Activated effector memory CD4-positive, alpha-beta T cell treated with Interleukin-2 at 50 U/mL for 16 hours (primary cell): Measurements from ENCODE around the gene DAPK3.
"Not testable (repeated sequence)": the region's sequence is repeated elsewhere in the genome, so short reads cannot be mapped to it uniquely, and the experiment has no call there.

Experiments
- DNase-seq: peaks from one replicate; pipeline ENCODE4 v3.0.0-alpha.2; 2020

DAPK3 gene

DNA sequence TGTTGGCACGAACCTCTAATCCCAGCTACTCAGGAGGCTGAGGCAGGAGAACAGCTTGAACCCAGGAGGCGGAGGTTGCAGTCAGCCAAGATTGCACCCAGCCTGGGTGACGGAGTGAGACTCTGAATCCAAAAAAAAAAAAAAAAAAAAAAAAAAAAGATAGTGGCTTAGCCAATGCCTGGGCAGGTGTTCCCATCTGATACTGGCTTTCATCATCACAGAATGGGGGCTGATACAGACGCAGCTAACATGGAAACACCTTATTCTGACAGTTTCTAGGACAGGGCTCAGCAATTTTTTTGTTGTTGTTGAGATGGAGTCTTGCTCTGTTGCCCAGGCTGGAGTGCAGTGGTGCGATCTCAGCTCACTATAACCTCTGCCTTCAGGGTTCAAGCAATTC, 29.9 kb upstream of the DAPK3 start:
- not testable (repeated sequence) for DNase-seq

DNA sequence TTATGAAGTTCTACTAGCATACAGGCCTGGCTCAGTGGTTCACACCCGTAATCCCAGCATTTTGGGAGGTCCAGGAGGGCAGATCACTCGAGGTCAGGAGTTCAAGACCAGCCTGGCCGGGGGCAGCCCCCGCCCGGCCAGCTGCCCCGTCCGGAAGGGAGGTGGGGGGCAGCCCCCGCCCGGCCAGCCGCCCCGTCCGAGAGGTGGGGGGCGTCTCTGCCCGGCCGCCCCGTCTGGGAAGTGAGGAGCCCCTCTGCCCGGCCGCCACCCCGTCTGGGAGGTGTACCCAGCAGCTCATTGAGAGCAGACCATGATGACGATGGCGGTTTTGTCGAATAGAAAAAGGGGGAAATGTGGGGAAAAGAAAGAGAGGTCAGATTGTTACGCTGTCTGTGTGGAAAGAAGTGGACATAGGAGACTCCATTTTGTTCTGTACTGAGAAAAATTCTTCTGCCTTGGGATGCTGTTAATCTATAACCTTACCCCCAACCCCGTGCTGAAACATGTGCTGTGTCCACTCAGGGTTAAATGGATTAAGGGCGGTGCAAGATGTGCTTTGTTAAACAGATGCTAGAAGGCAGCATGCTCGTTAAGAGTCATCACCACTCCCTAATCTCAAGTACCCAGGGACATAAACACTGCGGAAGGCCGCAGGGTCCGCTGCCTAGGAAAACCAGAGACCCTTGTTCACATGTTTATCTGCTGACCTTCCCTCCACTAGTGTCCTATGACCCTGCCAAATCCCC, 27.9 kb upstream of the DAPK3 start:
- not testable (repeated sequence) for DNase-seq

DNA sequence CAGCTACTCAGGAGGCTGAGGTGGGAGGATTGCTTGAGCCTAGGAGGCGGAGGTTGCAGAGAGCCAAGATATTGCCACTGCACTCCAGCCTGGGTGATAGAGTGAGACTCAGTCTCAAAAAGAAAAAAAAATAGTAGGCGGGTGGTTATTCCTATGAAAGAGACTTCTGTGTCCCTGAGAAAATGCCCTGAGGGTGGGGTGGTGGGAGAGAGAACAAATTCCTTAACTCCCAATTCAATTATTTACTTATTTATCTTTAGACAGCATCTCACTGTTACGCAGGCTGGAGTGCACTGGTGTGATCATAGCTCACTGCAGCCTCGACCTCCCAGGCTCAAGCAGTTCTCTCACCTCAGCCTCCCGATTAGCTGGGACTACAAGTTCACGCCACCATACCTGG, 24.7 kb upstream of the DAPK3 start:
- DNase-seq, result no peak

DNA sequence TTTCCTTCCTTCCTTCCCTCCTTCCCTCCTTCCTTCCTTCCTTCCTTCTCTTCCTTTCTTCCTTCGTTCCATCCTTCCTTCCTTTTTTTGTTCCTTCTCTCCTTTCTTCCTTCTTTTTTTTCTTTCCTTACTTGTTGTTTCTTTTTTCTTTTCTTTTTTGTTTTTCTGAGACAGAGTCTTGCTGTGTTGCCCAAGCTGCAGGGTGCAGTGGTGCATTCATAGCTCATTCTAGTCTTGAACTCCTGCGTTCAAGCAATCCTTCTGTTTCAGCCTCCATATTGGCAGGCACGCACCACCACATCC, 19.9 kb upstream of the DAPK3 start:
- DNase-seq, result no peak

DNA sequence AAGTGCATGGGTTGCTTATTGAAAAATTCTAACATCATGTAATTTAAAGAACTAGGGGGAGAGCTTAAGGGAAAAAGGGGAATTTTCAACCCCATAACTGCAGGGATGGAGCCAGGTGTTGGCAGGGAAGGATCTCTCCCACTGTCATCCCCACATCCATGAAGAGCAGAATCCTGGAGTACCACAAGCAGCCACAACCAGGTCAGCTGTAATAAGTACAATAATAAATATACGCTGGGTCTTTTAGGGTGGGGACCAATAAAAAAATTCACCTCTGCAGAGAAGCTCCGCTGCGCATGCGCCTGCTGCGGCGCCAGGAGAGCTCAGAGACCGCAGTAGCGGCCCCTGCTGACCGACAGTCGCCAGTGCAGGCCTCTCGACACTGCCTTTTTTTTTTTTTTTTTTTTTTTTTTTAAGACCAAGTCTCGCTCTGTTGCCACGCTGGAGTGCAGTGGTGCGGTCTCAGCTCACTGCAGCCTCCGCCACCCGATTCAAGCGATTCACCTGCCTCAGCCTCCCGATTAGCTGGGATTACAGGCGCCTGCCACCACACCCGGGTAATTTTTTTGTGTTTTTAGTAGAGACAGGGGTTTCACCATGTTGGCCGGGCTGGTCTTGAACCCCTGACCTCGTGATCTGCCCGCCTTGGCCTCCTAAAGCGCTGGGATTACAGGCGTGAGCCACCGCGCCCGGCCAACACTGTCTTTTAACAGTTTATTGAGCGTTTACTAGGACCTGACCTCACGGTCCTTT, 16.9 kb upstream of the DAPK3 start:
- peak; percentile 82 for DNase-seq

DNA sequence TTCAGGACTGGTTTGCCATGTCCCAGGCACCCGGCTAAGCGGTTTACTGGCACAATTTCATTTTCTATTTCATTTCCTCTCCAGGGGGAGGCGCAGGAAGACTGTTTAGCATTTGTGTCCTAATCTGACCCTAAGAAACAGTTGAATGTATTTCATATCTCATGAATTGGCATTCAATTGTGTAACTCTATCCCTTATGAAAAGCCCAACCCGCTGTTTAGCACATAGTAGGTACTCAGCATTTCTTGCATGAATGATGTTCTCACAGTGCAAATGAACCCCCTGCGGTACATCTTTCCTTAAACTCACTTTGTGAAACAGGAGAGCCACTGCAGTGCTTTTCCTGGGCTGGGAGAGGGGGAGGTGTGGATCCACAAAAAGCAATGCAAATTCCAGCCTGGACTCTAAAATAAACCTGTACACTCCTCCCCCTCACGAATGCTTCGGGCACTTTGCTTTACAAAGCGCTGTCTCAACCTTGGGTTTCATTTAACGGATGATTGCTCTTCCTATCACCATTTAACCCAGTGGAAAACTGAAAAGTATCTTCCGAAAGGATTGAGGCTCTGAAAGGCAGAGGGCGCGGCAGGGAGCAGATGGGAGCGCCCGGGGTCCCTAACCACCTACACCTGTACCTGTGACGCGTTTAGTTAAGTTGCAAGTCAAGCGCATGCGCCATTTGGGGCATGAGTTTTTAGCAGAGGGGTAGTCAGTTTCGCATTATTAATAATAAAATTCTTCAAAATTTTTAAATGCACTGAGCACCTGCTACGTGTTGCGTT, 15.6 kb upstream of the DAPK3 start:
- DNase-seq, result peak; percentile 37

DNA sequence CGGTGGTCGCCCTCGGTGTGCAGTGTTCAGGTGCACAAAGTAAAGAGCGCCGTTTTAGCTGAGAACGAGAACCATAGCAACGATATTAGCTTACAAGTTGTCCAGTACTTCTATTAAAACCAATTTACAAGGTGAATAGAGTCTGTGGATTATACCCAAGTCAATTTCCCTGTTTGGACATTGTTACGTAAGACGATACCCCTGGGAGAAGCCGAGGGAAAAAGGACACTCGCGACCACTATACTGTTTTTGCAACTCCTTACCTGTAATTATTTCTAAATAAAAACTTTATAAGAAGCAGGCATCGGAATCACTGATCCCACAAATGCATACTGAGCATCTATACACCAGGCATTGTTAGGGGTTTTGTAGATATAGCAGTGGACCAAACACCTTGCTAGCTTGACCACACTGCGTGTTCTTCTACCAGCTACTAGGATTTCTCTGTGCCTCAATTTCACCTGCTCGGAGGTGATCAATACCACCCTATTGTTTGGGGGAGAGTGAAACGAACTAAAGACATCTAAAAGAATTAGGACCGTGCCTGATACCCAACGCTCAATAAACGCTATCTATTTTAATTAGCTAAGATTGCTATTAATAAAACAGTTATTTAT, 14.9 kb upstream of the DAPK3 start:
- no peak for DNase-seq

DNA sequence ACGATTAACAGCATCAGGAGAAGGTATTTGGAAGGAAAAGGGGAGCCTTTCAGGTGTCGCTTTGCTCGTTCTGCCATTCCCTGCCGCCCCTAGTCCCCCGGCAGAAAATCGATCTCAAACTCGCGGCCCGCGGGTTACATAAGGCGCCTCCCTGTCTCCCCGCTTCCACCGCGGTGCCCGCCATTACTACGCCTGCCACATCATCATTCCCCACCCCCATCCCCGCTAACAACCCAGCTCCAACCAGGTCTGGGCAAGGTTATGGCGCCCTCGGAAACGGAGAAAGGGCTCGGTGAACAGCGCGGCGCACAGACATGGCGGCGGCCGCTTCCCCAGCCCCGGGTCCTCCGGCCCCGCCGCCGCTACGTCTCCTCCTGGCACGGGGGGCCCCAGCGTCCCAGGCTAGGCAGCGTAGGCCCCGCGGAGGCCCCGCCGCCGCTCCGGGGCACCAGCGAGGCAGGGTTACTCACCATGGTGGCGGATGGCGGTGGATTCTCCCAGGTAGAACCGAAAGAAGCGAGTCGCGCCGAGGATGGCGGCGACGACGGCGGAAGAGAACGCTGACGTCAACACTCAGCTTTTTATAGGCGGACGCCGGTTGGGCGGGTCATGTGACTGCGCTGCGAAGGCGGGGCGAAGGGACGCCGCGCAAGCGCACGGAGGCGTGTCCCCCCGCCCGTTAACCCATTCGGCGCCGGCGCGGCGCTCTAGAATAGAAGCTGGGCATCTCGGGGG, 14.2 kb upstream of the DAPK3 start, which contains the start of gene EEF2:
Gene EEF2 (minus strand): TSS at position 556 of the 735 bp plus-strand sequence. CDS start 83 bp downstream, at position 473.
- peak; percentile 85 for DNase-seq

DNA sequence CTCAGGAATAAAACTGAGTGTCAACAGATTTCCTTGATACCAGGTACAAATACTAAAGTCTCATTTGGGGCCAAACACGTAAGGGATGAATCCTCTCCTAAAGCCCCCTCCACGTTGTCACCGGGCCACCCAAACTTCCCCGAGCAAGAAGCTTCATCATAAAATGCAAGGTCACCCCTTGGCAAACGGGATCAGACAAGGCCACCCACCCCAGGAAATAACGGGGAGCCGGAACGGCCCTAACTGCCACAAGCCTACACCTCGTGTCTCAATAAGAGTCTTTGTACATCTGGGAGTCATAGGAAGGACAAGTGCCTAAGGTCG, 13.6 kb upstream of the DAPK3 start:
- no peak for DNase-seq

DNA sequence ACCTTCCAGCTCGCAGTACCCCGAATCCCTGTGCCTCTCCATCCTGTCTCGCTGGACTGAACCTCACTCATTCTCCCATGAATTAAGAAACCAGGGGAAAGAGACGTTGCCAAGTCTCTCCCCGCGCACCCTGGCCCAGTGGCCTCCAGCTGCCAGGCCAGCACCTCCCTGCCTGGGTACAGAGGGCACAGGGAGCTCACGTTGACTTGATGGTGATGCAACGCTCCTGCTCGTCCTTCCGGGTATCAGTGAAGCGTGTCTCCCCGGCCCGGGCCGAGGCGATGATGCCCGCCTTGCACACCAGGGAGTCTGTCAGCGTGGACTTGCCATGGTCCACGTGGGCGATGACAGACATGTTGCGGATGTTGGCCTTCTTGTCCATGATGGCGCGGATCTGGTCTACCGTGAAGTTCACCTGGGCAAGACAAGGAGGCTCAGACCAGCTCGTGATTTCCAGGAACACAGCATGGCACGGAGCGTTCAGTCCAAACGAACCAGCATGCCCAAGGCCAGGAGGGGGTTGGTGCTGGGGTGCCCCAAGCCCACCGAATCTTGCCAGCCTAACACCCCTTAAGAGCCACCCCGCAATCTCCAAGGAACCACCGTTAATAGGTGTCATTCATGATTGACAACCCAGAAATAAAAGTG, 13.2 kb upstream of the DAPK3 start:
- no peak for DNase-seq

DNA sequence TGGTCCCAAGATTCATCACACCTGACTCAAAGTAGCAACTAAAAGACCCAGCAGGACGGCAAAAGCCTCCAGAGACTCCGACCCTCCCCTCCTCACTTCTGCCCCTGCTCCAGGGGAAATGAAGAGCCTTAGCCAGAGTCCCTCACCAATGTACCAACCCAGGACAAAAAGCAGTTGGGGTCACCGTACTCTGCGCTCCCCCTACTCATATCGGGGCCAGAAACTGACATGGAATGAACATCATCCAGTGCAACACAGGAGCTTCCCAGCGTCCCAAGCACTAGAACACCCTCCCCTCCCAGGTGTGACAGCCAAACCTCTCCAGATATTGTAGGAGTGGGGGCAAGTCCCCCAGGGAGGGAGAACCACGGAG, 12.6 kb upstream of the DAPK3 start:
- DNase-seq, result no peak

DNA sequence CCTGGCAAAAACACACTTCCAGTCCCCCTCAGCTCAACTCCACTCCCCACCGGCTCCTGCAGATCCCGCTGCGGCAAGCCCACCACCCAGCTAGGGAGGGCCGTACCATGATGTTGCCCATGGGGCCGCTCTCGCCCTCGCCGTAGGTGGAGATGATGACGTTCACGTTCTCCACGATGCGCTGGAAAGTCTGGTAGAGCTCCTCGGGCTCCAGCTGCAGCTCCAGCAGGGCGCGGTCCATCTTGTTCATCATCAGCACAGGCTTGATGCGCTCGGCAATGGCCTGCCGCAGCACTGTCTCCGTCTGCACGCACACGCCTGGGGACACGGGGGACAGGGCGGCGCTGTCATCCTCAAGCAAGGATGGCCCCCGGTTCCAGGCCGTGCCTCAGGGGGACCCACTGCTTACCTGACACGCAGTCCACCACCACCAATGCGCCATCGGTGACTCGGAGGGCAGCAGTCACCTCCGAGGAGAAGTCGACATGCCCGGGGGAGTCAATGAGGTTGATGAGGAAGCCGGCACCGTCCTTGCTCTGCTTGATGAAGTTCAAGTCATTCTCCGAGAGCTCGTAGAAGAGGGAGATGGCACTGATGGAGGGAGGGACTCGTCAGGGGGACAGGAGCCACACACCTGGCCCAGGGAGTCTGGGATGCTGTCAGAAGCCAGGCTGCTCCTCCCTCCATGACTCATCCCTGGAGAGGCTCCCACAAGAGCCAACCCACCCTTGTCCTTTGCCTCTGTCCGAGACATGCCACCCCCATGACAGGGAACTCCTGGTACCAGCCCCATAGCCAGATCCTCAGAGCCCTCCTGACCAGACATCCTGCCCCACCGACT, 12.0 kb upstream of the DAPK3 start:
- DNase-seq, result no peak

DNA sequence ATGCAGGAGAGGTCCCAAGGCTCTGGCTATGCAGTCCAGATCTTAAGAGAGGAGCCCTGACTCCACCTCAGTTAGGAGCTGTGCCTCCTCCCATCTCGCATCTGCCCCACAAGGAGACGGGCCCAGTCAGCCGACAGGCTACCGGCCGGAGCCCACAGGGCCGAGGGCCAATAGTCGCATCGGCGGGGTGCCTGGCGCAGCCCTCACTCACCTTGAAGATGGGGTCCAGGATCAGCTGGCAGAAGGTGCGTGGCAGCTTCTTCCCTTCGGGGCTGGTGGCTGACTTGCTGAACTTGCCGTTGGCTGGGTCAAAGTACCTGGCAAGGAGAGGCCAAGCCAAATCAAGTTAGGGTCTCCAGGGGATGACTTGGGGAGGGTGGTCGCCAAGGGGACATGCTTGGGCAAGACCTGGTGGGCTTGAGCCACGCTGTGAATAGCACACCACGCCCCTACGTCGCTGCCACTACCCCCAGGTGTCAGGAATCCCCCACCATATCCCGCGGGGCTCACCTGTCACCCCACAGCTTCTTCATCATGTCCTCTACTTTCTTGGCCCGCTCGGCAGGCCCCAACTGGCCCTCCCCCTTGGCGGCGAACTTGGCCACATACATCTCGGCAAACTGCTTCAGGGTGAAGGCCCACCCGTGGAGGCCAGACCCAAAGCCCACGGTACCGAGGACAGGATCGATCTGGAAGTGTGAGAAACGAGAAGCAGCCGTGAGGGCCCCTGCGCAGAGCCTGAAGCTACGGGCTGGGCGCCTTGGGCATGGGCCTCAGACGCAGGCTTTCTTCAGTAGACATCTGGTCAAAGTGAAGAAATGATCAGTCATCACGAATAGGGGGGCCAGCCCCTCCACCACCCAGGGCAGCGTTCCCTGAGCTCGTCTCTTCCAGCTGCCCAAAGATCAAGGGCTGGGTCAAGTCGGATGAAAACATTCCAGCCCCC, 11.1 kb upstream of the DAPK3 start:
- DNase-seq, result no peak

DNA sequence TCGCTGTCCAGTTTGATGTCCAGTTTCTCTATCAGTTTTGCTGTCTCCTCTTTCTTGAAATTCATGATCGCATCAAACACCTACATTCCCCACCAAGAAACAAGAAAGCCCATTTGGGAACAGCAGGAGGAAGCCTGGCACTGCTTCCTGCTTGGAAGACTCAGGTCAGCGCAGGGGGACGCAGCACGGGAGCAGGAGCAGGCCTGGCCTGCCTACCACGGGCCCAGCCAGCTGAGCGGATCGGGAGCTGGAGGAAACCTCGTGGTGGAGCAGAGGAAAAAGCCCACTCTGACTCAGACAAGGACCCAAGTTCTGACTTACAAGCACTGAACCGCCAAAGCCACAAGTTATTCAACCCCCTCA, 10.5 kb upstream of the DAPK3 start:
- no peak for DNase-seq

DNA sequence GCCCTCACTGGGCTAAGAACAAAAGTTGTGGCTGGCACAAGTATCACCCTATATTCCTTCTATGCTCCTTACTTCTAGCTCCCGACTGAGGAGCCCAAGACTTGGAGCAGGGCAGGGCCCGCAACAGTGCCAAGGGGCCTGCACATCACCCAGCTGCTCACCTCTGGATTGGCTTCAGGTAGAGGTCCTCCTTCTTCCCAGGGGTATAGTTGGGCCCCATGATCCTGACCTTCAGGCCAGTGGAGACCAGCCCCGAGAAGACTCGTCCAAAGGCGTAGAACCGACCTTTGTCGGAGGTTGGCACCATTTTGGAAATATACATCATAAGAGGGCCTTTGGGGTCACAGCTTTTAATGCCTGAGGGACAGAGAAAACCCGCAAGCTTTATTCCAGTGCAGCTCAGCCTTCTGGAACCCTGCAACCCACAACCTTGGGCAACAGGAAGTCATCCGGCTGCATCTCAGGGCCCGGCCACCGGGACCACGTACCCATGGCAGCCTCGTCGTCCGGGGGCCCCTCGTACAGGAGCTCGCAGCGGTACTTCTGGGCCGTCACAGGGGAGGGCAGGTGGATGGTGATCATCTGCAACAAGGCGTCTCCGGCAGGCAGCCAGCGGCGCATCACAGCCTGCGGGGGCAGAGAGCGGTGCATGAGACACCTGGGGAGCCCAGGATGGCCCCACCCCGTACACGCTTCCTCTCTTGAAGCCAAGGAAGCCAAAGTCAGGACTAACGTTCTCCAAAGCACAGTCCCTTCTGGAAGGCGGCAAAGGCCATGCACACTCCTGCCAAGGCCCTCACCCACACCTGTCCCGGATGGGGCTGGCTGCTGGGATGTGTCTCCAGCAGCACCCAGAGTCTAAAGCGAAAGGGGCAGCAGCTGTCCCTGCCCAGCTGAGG, 9.7 kb upstream of the DAPK3 start:
- no peak for DNase-seq

DNA sequence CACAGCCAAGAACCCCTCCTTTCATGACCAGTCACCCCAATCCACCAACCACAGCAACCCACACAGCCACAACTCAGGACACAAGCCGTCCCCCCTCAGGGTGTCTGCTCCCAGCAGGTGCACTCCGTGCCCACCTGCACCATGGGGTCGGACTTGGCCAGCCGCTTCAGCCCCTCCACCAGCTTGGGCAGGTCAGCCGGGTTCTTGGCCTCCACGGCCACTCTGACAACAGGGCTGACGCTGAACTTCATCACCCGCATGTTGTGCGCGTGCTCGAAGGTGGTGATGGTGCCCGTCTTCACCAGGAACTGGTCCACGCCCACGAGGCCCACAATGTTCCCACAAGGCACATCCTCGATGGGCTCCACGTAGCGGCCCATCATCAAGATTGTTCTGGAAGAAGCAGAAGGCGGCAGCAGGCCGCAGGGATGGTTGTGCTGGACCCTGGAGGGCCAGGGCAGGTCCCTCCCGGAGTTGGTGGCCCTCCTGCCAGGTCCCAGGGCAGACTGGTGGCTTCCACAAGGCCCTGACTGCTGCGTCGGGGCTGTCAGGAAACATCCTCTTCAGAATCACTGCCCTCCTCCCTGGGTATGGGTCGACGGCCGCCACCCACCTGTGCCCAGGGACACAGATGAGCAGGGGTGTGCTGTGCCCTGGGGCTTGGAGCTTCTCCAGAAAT, 8.9 kb upstream of the DAPK3 start:
- DNase-seq, result no peak

DNA sequence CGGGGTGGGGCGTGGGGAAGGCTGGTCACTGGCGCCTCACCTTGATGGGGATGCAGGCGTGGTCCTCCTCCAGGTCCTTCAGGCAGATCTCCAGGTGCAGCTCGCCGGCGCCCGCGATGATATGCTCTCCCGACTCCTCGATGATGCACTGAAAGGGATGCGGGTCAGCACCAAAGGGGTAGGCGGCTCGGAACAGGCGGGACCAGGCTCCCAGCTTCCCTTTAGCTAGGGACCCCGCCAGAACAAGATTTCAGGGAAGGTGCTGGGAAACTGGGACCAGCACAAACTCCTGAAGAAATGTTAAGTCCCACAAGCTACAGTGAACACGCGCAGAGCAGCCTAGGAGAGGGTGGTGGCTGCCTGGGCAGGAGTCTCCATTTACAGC, 8.4 kb upstream of the DAPK3 start:
- no peak for DNase-seq

DNA sequence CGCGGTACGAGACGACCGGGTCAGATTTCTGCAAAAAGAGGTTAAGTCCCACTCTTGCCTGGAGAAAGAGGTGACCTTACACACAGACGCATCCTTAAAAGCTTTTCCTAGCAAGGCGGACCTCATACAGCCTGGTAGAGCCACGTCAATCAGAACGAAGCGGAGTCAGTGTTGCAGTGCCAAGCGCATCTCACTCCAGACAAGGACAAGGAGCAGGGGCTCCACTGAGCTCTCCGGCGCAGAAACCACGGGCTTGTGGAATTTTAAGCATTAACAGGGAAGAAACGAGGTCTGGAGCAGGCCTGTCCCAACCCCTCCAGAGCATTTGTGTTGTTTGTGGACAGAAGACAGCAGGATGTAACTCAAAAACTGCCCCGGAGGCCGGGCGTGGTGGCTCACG, 7.2 kb upstream of the DAPK3 start:
- no peak for DNase-seq
